GM21515 (cell line): Measurements from ENCODE around the gene HS3ST3A1.
"Not testable (repeated sequence)": the region's sequence is repeated elsewhere in the genome, so short reads cannot be mapped to it uniquely, and the experiment has no call there.

Experiments
- ATAC-seq: cut with Tn5 transposase; IDR thresholded peaks from one replicate; pipeline ENCODE4 v1.9.1; 2021; ENCODE audit not compliant: unreplicated experiment

The HS3ST3A1 gene

GRCh38 chr17:13576661-13577526 lies 24.8 kb downstream of the HS3ST3A1 start:
- ATAC-seq, result no peak

GRCh38 chr17:13575922-13576419 lies 25.8 kb downstream of the HS3ST3A1 start:
- no peak for ATAC-seq

- ATAC-seq, result no peak
Observed at GRCh38 chr17:13575466-13575865, 26.3 kb downstream of the HS3ST3A1 start.

GRCh38 chr17:13572581-13572980 lies 29.1 kb downstream of the HS3ST3A1 start:
- no peak for ATAC-seq

- ATAC-seq, result no peak
Observed at GRCh38 chr17:13569398-13570123, 32.2 kb downstream of the HS3ST3A1 start.

GRCh38 chr17:13568582-13569397 lies 32.9 kb downstream of the HS3ST3A1 start:
- no peak for ATAC-seq

- no peak for ATAC-seq
Observed at GRCh38 chr17:13563866-13564265, 37.9 kb downstream of the HS3ST3A1 start.

- ATAC-seq, result no peak
Observed at GRCh38 chr17:13562271-13562800, 39.4 kb downstream of the HS3ST3A1 start.

- no peak for ATAC-seq
Observed at GRCh38 chr17:13561606-13562270, 40.0 kb downstream of the HS3ST3A1 start.

- no peak for ATAC-seq
Observed at GRCh38 chr17:13560935-13561334, 40.8 kb downstream of the HS3ST3A1 start.

- ATAC-seq, result no peak
Observed at GRCh38 chr17:13558588-13558987, 43.1 kb downstream of the HS3ST3A1 start.

GRCh38 chr17:13557077-13557476 lies 44.7 kb downstream of the HS3ST3A1 start:
- no peak for ATAC-seq

- ATAC-seq, result no peak
Observed at GRCh38 chr17:13554231-13554630, 47.5 kb downstream of the HS3ST3A1 start.

GRCh38 chr17:13550291-13550690 lies 51.4 kb downstream of the HS3ST3A1 start:
- no peak for ATAC-seq

GRCh38 chr17:13548576-13548975 lies 53.2 kb downstream of the HS3ST3A1 start:
- not testable (repeated sequence) for ATAC-seq

GRCh38 chr17:13546851-13547250 lies 54.9 kb downstream of the HS3ST3A1 start:
- ATAC-seq, result no peak

- ATAC-seq, result no peak
Observed at GRCh38 chr17:13545941-13546340, 55.8 kb downstream of the HS3ST3A1 start.

- no peak for ATAC-seq
Observed at GRCh38 chr17:13544765-13545164, 57.0 kb downstream of the HS3ST3A1 start.

- ATAC-seq, result no peak
Observed at GRCh38 chr17:13544292-13544691, 57.4 kb downstream of the HS3ST3A1 start.

- no peak for ATAC-seq
Observed at GRCh38 chr17:13542636-13543035, 59.1 kb downstream of the HS3ST3A1 start.
